Osteoblast (primary cell): Measurements from ENCODE around the gene SNUPN. TPM values are rescaled to one million over a fixed set of nuclear protein-coding genes. Genes with fewer than 3 reads are reported as not detected.

Source experiments
- DNase-seq: peaks from one replicate; pipeline ENCODE4 v3.0.0; 2011; ENCODE audit warnings: low spot score, mixed read lengths; ENCODE audit not compliant: insufficient read length; ENCODE audit errors: missing footprints
- H2AFZ ChIP-seq: 2 replicates; pipeline ENCODE4 v1.6.0; 2011; ENCODE audit warnings: mild to moderate bottlenecking, low read length
- H3K27ac ChIP-seq: 2 replicates; pipeline ENCODE4 v1.5.1; 2011; ENCODE audit warnings: mild to moderate bottlenecking, low read depth, low read length, moderate library complexity
- H3K27me3 ChIP-seq: 2 replicates; pipeline ENCODE4 v1.6.0; 2012; ENCODE audit warnings: mild to moderate bottlenecking, control low read depth, inconsistent platforms, low read length, moderate library complexity; ENCODE audit not compliant: insufficient read depth
- H3K36me3 ChIP-seq: 2 replicates; pipeline ENCODE4 v1.5.1; 2011; ENCODE audit warnings: mild to moderate bottlenecking, low read length, control low read depth, moderate library complexity; ENCODE audit not compliant: insufficient read depth
- H3K4me1 ChIP-seq: 2 replicates; pipeline ENCODE4 v1.5.1; 2011; ENCODE audit warnings: mild to moderate bottlenecking, low read length, control low read depth, moderate library complexity; ENCODE audit not compliant: insufficient read depth
- H3K4me2 ChIP-seq: 2 replicates; pipeline ENCODE4 v1.6.0; 2011; ENCODE audit warnings: mild to moderate bottlenecking, low read length; ENCODE audit not compliant: insufficient read depth
- H3K4me3 ChIP-seq: fragments of 200-600 bp; sonication (generic); 3 replicates; pipeline ENCODE4 v1.5.1; 2012; ENCODE audit warnings: mild to moderate bottlenecking, low read length, inconsistent platforms; ENCODE audit not compliant: insufficient read depth
- H3K79me2 ChIP-seq: 2 replicates; pipeline ENCODE4 v1.6.0; 2012; ENCODE audit warnings: mild to moderate bottlenecking, low read length, control low read depth, inconsistent platforms; ENCODE audit not compliant: insufficient read depth
- H3K9me3 ChIP-seq: 2 replicates; pipeline ENCODE4 v1.5.1; 2011; ENCODE audit warnings: low read depth, low read length, control low read depth
- H4K20me1 ChIP-seq: 2 replicates; pipeline ENCODE4 v1.6.0; 2012; ENCODE audit warnings: mild to moderate bottlenecking, low read length, control low read depth; ENCODE audit not compliant: insufficient read depth
- CTCF ChIP-seq: IDR thresholded peaks from 2 replicates; pipeline ENCODE4 v1.5.1; 2011; ENCODE audit warnings: mild to moderate bottlenecking, low read depth, low read length, moderate library complexity; ENCODE audit errors: extremely low read depth
- total RNA-seq: library from RNA; depleted of rRNA; stranded (reverse); fragments of >200 nt; gene quantifications from 2 replicates; pipeline ENCODE4 v1.2.3, GENCODE V29; 2012

Gene SNUPN
- total RNA-seq, 1 donor, result 30.4 TPM

GRCh38 chr15:75659141-75659771, 33.7 kb upstream of the SNUPN start:
- Histone ChIP-seq H3K27me3 (no peaks in the 10 kb centered on the region), H3K27ac (no peak overlapping the region), H3K36me3 (peaks cover 48% of the 10 kb centered on the region), H3K4me2 (no peak overlapping the region), H3K4me3 (no peak overlapping the region), H4K20me1 (peaks cover 51% of the 10 kb centered on the region), H3K79me2 (peaks cover 74% of the 10 kb centered on the region), H3K9me3 (no peaks in the 10 kb centered on the region), H2AFZ (no peak overlapping the region), H3K4me1 (peaks cover 20% of the 10 kb centered on the region)
- no peak for TF ChIP-seq CTCF
- DNase-seq, result peak; percentile 69

- H3K27me3 ChIP-seq, result no peaks in the 10 kb centered on the region
- H3K36me3 ChIP-seq, result peaks cover 51% of the 10 kb centered on the region
- H2AFZ ChIP-seq, result no peak overlapping the region
- no peak for TF ChIP-seq CTCF
- H3K79me2 ChIP-seq, result peaks cover 83% of the 10 kb centered on the region
- peaks cover 74% of the 10 kb centered on the region for H4K20me1 ChIP-seq
- H3K27ac ChIP-seq, result no peak overlapping the region
- H3K9me3 ChIP-seq, result no peaks in the 10 kb centered on the region
- H3K4me2 ChIP-seq, result no peak overlapping the region
- H3K4me1 ChIP-seq, result peaks cover 28% of the 10 kb centered on the region
- DNase-seq, result no peak
- H3K4me3 ChIP-seq, result no peak overlapping the region
Observed at GRCh38 chr15:75656813-75657212, 31.3 kb upstream of the SNUPN start.

- H3K79me2 ChIP-seq, result peaks cover 88% of the 10 kb centered on the region
- no peak overlapping the region for H3K27ac ChIP-seq
- H4K20me1 ChIP-seq, result peaks cover 78% of the 10 kb centered on the region
- TF ChIP-seq CTCF, result no peak
- no peak overlapping the region for H3K4me3 ChIP-seq
- H2AFZ ChIP-seq, result no peak overlapping the region
- H3K27me3 ChIP-seq, result no peaks in the 10 kb centered on the region
- H3K9me3 ChIP-seq, result no peaks in the 10 kb centered on the region
- no peak overlapping the region for H3K4me2 ChIP-seq
- H3K36me3 ChIP-seq, result peaks cover 51% of the 10 kb centered on the region
- no peak for DNase-seq
- peaks cover 28% of the 10 kb centered on the region for H3K4me1 ChIP-seq
Observed at GRCh38 chr15:75656331-75656730, 30.8 kb upstream of the SNUPN start.

- Histone ChIP-seq H2AFZ (no peak overlapping the region), H3K4me3 (no peak overlapping the region), H3K4me2 (no peak overlapping the region), H4K20me1 (peaks cover 82% of the 10 kb centered on the region), H3K27me3 (no peaks in the 10 kb centered on the region), H3K27ac (no peak overlapping the region), H3K9me3 (no peaks in the 10 kb centered on the region), H3K36me3 (peaks cover 51% of the 10 kb centered on the region), H3K79me2 (peaks cover 92% of the 10 kb centered on the region), H3K4me1 (peaks cover 30% of the 10 kb centered on the region)
- peak; percentile 47 for DNase-seq
- no peak for TF ChIP-seq CTCF
Observed at GRCh38 chr15:75655931-75656330, 30.4 kb upstream of the SNUPN start.
